OCI-LY7 (cell line): Measurements from ENCODE around the gene PPFIBP1.

Experiments used
- CTCF ChIP-seq: fragments of 200-600 bp; sonication (generic); conservative IDR thresholded peaks from 2 replicates; pipeline ENCODE4 v1.5.1; 2014; ENCODE audit warnings: mild to moderate bottlenecking, antibody characterized with exemption, low read length, moderate library complexity, mixed read lengths
- EZH2phosphoT487 ChIP-seq: fragments of 200-600 bp; sonication (generic); IDR thresholded peaks from 2 replicates; pipeline ENCODE4 v1.6.1; 2018; ENCODE audit warnings: low read depth, borderline replicate concordance, mild to moderate bottlenecking, mixed run types, antibody characterized with exemption, low read length, moderate library complexity, mixed read lengths

DNA sequence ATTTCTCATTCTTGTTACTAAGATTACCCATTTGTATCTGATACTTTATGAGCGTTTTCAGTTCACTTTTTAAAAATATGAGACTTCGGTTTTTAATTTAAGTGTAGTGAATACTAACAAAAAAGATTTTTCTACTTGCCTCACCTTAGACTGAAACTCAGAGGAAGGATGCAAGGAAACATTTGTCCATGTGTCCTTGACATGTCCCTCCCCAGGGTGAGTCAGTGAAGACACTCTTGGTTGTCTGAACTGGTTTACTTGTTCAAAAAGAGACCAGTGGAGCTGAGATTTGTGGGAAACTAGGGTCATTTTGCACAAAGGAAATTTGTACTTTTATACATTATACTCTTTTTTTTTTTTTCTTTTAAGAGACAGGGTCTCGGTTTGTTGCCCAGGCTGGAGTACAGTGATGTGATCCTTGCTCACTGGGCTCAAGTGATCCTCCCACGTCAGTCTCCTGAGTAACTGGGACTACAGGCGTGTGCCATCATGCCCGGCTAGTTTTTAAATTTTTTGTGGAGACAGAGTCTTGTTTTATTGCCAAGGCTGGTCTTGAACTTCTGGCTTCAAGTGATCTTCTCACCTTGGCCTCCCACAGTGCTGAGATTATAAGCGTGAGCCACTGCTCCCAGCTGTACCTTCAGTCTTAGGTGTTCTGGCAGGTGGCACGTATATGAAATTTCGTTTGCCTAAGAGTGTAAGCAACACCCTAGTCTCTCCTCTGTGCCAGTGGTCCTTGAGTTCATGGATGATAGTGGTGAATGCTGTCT is 56.7 kb downstream of the PPFIBP1 start:
- no peak for TF ChIP-seq CTCF
- no peak for TF ChIP-seq EZH2phosphoT487
